GM12874 (cell line): ENCODE measurements around the gene GNG8.

Source experiments
- CTCF ChIP-seq: IDR thresholded peaks from 2 replicates; pipeline ENCODE4 v1.5.1; 2011; ENCODE audit warnings: low read depth, mild to moderate bottlenecking, control low read depth, low read length, moderate library complexity; ENCODE audit not compliant: insufficient read depth

The GNG8 gene

GRCh38 chr19:46650445-46650844 is 14.4 kb upstream of the GNG8 start:
- TF ChIP-seq CTCF, result no peak

GRCh38 chr19:46648961-46649960 is 13.3 kb upstream of the GNG8 start:
- no peak for TF ChIP-seq CTCF

- TF ChIP-seq CTCF, result no peak
Observed at GRCh38 chr19:46648060-46648960, 12.3 kb upstream of the GNG8 start.

GRCh38 chr19:46646402-46646801 is 10.4 kb upstream of the GNG8 start:
- no peak for TF ChIP-seq CTCF

- no peak for TF ChIP-seq CTCF
Observed at GRCh38 chr19:46644720-46645119, 8.7 kb upstream of the GNG8 start.

- TF ChIP-seq CTCF, result no peak
Observed at GRCh38 chr19:46640656-46641055, 4.7 kb upstream of the GNG8 start.
